Right hindlimb (tissue), 1 donor: Measurements from ENCODE around the gene ZNF91.
"Not testable (repeated sequence)": the region's sequence is repeated elsewhere in the genome, so short reads cannot be mapped to it uniquely, and the experiment has no call there.

Experiments used
- DNase-seq: peaks from one replicate; pipeline ENCODE4 v3.0.0-alpha.2; 2018

The ZNF91 gene

GRCh38 chr19:23315286-23315685 lies 80.0 kb downstream of the ZNF91 start:
- DNase-seq, result no peak

- DNase-seq, result no peak
Measured at GRCh38 chr19:23314505-23315251, 80.6 kb downstream of the ZNF91 start.

GRCh38 chr19:23313196-23313595 lies 82.1 kb downstream of the ZNF91 start:
- DNase-seq, result no peak

GRCh38 chr19:23312515-23312914 lies 82.8 kb downstream of the ZNF91 start:
- DNase-seq, result no peak

- no peak for DNase-seq
Measured at GRCh38 chr19:23311551-23311950, 83.7 kb downstream of the ZNF91 start.

GRCh38 chr19:23310729-23311211 lies 84.5 kb downstream of the ZNF91 start:
- DNase-seq, result no peak

- DNase-seq, result no peak
Measured at GRCh38 chr19:23309926-23310325, 85.3 kb downstream of the ZNF91 start.

GRCh38 chr19:23305555-23305954 lies 89.7 kb downstream of the ZNF91 start:
- no peak for DNase-seq

- DNase-seq, result no peak
Measured at GRCh38 chr19:23304238-23304637, 91.0 kb downstream of the ZNF91 start.

- DNase-seq, result no peak
Measured at GRCh38 chr19:23294141-23294540, 101.1 kb downstream of the ZNF91 start.

- not testable (repeated sequence) for DNase-seq
Measured at GRCh38 chr19:23289966-23290365, 105.3 kb downstream of the ZNF91 start.
